DMS153 (cell line): Measurements from ENCODE around the gene SLC4A2.
A peak's percentile ranks its signal among the peaks of the same experiment; 100 is the strongest.

Experiments
- DNase-seq: peaks from one replicate; lab custom pipeline; 2025; lab: John Stamatoyannopoulos, UW

SLC4A2 gene

GRCh38 chr7:151080067-151080521 lies 20.7 kb downstream of the SLC4A2 start:
- DNase-seq = no peak

DNA sequence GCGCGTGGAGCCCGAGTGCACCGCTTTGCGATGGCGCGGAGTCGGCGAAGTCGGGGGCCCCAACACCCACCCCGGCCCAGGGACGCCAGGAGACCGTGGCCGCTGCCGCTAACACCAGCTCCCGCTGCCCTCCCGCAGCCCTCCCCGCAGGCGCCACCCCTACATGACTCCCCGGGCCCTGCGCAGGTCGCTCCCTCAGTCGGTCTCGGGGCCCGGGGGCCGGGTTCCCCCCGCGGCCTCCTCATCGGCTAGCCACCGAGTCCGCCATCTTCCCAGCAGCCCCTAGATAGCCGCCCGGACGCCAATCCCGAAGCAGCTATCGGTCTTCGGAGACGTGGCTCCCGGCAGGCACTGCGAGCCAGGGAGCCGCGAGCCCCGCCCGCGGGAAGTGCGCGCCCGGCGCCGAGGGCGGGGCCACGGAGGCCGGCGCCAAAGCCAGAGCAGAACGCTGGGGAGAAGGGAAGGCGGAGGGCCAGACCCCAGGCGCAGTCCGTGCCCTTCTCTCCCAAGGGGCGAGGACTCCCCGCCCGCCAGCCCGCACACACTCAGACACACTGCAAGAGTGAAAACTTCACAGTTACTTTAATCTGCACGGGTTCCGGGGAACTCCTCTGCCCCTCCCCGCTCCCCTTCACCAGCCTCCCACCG lies 21.3 kb downstream of the SLC4A2 start, which contains the start of gene FASTK:
FASTK (minus strand) TSS at position 288 of the 648 bp plus-strand sequence; CDS start at position 245, 43 bp downstream.
- peak; percentile 78 for DNase-seq

- DNase-seq = no peak
Observed at GRCh38 chr7:151081170-151082101, 22.0 kb downstream of the SLC4A2 start.

DNA sequence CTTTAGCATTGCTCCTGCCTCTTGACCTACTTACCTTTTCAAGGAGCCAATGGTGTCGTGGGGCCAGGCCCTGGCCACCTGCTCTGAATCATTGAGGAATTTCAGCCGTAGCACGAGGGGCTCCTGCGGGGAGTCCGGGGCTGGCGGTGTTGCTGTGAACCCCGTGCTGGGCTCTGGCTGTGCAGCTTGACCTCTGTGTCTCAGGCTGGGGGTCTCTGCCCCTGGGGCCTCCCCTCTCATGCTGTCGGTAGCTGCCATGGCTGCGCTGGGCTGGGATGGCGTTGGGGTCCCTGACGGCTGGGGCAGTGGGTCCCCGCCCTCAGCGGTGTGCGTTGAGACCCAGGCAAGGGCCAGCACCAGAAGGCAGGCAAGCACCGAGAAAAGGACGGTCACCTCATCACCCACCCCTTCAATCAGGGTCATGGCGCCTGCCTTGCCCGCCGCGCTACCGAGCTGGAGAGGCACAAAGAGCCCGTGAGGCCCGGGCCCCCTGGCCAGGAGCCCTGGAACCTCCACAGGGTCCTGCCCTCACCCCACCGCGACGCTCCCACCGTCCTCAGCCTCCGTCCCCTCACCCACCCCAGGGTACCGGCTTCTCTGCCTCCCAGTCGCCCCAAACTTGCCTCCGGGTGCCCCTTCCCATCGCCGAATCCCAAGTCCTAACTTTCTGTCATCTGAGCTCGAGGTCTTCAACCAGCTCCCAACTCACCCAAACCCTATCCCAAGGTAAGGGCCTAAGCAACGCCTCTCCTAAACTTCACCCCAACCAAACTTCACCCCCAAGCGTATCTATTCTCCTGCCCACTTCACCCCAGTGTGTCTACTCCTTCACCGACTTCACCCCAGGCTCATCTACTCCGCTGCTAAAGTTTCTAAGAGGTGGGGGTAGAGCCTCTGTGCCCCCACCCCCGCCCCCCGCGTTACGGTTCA lies 23.0 kb downstream of the SLC4A2 start:
- DNase-seq = no peak

DNA sequence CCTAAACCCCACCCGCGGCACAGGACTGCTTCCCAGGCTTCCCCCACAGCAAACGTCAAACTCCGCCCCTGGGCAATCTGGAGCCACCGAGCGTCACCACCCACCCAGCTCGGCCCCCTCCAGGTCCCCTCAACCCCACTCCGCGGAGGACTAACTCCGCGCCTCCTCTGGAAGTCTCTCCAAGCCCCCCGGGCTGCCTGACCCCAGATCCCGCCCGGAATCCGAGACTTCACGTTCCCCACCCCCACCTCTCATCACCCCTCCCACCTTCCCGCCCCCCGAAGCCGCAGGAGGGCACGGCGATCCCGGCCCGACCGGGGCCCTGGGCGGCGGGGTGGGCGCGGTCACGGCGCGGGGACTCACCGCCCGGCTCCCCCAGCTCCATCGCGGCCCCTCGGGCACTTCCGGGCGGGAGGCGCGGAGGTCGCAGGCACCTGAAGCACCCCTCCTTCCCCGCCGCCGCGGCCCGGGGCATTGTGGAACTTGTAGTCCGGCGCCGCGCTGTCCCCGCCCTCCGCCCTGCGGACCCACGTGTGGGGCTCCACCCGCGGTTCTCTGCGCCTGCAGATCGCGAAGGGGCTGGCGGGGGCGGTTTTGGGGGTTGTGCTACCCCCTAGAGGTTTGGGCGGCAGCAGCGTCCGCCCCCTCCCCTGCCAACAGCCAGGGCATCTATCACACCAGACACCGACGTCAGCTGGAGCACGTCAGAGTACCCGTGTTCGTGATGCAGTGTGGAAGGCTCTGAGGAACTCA lies 23.9 kb downstream of the SLC4A2 start, which contains the start of gene TMUB1:
TMUB1 (minus strand) TSS at position 423 of the 753 bp plus-strand sequence. CDS start 930 bp downstream, outside the sequence.
- peak; percentile 28 for DNase-seq

- no peak for DNase-seq
Observed at GRCh38 chr7:151083824-151084160, 24.4 kb downstream of the SLC4A2 start.

DNA sequence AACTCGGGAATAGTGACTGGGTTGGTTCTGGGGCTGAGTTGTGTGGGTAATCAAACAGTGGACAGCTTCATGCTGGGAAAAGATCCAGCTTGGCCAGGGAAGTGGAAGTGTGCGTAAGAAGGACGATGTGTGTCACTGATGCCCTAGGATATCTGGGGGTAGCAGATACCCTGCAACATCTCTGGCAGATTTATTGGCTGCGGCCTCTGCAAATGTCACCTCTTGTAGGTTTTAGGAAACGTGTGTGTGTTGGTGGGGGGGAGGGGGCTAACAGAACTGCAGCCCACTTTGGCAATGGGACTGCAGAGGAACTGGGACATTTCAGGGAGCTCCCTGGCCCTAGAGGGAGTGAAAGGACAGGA lies 25.9 kb downstream of the SLC4A2 start:
- no peak for DNase-seq

DNA sequence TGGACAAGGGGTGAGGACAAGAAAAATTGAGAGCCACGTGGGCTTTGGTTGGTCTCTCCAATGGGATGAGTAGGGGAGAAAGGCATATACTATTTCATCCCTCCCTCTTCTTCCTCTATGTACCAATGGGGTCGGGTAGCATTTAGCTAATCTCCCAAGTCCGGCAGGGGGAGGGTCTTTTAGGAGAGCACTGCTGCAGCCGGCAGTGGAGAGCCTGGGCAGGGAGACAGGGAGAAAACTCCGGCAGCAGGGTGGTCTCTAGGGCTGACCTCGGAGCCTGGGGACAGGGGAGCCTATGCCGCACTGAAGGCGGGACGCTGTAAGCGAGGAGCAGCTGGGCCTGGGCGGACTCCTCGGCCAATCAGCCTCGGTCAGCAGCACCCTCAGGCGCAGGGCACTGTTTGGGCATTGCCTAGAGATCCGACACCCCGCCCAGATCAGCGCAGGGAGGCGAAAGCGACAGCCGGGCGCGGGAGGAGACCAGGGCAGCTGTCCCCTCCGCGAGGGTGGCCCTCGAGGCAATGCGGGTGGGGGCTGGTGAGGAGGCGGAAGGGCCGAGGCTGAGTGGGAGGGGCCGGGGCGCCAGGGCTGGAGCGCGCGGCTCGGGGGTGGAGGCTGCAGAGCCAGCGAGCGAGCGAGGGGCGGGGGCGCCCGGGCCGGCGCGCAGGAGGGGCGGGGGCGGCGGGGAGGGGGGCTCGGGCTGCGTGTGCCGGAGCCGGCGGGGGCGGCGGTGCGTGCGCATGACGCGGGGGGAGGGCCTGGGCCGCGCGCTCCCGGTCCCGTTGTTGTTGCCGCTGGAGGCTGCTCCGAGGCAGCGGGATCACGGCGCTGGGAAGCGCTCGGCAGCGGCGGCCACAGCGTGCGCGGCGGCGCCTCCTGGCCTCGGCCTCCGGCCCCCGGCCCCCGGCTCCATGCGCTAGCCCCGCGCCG lies 26.6 kb downstream of the SLC4A2 start, which contains the start of gene AGAP3:
AGAP3 (plus strand) TSS at position 785 of the 930 bp plus-strand sequence. CDS start 267 bp downstream, outside the sequence.
- peak; percentile 73 for DNase-seq

- DNase-seq = no peak
Observed at GRCh38 chr7:151086802-151087244, 27.4 kb downstream of the SLC4A2 start.

DNA sequence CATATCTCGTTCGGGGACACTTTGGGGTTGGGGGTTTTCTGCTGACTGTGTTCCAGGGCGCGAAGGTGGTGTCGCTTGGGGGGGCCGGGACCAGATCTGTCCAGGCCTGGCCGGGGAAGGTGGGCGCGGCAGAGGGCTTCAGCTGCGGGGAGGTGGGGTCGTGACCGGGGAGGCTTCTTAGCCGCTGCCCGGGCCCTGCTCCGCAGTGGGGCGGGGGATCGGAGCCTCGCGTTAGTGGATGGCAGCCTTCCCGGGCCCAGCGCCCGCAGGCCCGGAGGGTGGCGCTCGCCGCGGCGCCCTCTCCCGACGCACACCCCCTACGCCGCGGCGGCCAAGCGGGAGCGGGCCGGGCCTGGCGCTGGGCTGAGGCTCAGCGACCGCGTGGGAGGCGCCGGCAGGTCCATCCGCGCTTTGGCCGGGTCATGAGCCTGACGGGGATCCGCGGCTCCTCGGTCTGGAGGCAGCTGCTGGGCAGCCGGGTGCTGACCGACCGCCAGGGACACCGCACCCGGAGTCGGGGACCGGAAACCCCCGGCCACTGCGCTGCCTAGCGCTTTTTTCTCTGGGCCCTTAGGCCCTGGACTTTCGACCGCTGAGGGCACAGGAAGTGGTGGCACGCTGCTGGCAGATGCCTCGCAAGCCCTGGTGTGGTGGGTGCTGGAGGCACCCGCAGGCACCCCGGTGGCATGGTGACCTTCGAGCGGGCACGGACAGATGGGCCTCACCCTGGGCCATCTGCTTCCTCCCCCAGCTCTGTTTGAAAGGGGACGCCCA lies 28.0 kb downstream of the SLC4A2 start:
- no peak for DNase-seq

GRCh38 chr7:151088019-151088855 lies 28.8 kb downstream of the SLC4A2 start:
- no peak for DNase-seq

DNA sequence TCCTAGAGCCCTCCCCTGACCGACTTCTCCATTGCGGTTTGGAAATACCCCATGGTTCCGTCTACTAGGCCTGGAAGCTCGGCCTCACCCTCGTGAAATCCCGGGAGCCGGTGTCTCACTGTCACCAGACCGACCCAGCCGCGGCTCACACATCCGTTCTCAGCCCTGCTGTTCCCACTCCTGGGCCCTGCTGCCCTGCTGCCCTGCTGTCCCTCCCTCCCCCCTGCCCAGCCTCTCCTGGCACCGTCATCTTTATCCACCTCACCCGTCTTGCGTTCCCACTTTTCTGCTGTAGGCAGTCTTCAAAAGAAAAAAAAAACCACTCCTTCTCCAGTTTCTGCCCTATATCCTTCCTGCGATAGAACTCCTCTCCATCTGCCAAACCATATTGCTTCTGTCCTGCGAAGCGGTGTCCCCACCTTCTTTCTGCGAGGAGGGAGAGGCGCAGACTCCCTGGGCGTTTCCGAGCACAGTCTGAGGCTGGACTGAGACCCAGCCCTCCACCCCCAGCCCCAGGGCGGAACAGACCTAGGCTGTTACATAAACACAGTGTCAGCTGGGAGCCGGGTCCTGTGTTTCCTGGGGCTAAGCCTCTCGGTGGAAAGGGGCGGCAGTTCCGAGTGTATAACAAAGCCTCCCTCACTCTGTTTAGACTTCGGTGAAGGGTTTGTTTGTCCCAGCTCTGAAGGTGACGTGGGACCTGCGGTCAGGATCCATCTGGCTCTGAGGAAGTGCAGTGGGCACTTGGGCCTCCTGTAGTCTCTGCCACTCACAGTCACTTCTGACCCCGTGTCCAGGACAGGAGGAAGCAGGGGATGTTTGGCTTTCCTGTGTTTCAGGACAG lies 29.7 kb downstream of the SLC4A2 start:
- no peak for DNase-seq

DNA sequence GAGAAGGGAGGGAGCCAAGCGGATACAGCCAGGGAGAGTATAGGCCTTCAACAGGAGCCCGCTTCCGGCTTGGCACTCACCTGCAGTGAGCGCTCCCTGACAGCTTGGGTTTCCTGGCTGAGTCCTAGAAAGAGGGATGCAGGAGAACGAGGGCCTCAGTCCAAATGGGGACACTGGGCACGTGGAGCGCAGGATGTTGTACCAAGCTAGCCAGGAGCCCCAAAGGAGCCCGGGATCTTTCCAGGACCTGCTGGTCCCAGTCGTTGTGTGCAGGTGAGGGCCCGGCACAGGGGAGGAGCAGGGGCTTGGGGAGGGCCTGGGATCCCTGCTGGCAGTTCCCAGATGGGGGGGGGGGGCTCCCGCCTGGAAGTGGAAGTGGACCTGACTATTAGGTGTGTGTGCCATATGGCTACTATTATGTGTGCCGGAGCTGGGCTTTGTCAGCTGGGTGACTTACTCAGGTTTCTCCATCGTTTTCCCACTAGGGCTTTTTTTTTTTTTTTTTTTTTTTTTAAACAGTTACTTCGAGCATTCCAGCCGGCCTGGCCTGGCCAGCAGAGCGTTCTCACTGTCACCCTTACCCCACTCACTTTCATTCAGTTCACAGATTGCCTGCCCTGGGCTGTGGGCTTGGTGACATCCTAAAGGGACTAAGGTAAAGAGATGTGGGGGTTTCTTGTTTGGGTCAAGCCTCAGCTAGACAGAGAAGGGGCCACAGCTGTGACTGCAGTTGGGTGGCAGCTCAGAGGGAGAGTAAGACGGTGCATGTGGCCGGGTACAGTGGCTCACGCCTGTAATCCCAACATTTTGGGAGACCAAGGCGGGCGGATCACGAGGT lies 30.7 kb downstream of the SLC4A2 start:
- no peak for DNase-seq

- no peak for DNase-seq
Observed at GRCh38 chr7:151091003-151091402, 31.6 kb downstream of the SLC4A2 start.

DNA sequence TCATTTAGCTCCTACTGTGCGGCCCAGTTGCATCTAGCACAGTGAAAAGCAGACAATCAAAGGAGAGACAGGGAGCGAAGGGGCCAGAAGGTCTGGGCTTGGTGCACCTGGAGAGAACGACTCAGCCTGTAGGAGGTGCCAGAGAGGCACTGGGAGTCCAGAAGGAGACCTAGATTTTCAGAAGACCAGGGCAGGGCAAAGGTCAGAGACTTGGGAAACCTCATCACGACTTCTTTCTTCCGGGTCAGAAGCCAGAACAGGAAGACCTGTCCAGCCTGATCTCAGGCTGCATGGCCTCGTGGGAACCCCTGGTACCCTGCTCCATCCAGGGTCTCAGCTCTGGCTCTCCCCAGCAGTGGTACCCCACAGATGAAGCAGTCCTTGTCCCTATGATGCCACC lies 32.0 kb downstream of the SLC4A2 start:
- DNase-seq = no peak

DNA sequence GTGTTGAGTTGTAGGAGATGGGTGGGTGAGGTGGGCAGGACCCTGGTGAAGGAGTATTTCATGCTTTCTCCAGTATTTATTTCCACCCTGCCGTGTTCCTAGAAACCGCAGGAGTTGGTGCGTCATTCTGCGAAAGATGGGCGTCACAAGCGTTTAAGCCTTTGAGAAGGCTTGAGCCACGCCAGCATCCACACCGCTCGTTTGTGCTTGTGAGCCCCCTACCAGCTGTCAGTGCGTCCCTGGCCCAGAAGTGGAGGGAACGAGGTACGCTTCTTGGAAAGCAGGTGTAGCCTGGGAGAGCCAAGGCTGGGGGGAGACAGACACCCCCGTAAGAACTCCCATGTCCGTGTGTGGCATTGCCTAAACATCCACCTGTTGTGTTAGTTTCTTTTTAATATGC lies 32.6 kb downstream of the SLC4A2 start:
- DNase-seq = no peak
